ENCODE results near the gene MRPS23.

The MRPS23 gene

GRCh38 chr17:57810721-57811637 is 38.9 kb downstream of the MRPS23 start:
- DNase-seq: no peak
- H2AK5ac ChIP-seq (ENCODE audit: low read length): no peak overlapping the region
- H3K36me3 ChIP-seq (ENCODE audit: control insufficient read depth, insufficient read depth, low read length): no peaks in the 10 kb centered on the region
- no peaks in the 10 kb centered on the region for H3K27me3 ChIP-seq (ENCODE audit: insufficient read depth, low read length, poor library complexity)
- WGBS (ENCODE audit: extremely low coverage, insufficient coverage, low lambda C conversion rate): no CpG with 5 or more reads among the region's 31 CpGs
- H3K18ac ChIP-seq (ENCODE audit: low read length): no peak overlapping the region
- H3K79me2 ChIP-seq (ENCODE audit: control insufficient read depth, insufficient read depth, low read length): no peaks in the 10 kb centered on the region
- no peak overlapping the region for H3K4me3 ChIP-seq (ENCODE audit: low read length)
- H3K4ac ChIP-seq (ENCODE audit: low read depth, low read length): no peak overlapping the region
- H2BK120ac ChIP-seq (ENCODE audit: low read depth, low read length): no peak overlapping the region
- H2BK15ac ChIP-seq (replicated peaks; ENCODE audit: low read depth): no peak overlapping the region
- no peak overlapping the region for H3K56ac ChIP-seq (ENCODE audit: low read length)
- no peak overlapping the region for H3K23ac ChIP-seq (ENCODE audit: low read length)
- H2BK5ac ChIP-seq (ENCODE audit: low read length): no peak overlapping the region
- H3K79me1 ChIP-seq (ENCODE audit: low read length): no peaks in the 10 kb centered on the region
- no peak overlapping the region for H3K9ac ChIP-seq (ENCODE audit: low read length)
- no peak overlapping the region for H3K4me2 ChIP-seq (ENCODE audit: low read length)
- no peak overlapping the region for H4K8ac ChIP-seq (ENCODE audit: low read depth, low read length)
- no peaks in the 10 kb centered on the region for H3K4me1 ChIP-seq (ENCODE audit: control insufficient read depth, low read depth, low read length)
- no peak overlapping the region for H4K5ac ChIP-seq (ENCODE audit: low read length)
- H3K27ac ChIP-seq (ENCODE audit: low read depth, low read length): no peak overlapping the region

GRCh38 chr17:57809879-57810278 is 40.0 kb downstream of the MRPS23 start:
- Histone ChIP-seq H2BK15ac (replicated peaks; ENCODE audit: low read depth) (no peak overlapping the region), H4K5ac (ENCODE audit: low read length) (no peak overlapping the region), H3K4ac (ENCODE audit: low read depth, low read length) (no peak overlapping the region), H3K23ac (ENCODE audit: low read length) (no peak overlapping the region), H3K79me2 (ENCODE audit: control insufficient read depth, insufficient read depth, low read length) (no peaks in the 10 kb centered on the region), H3K4me1 (ENCODE audit: control insufficient read depth, low read depth, low read length) (no peaks in the 10 kb centered on the region), H2BK120ac (ENCODE audit: low read depth, low read length) (no peak overlapping the region), H3K56ac (ENCODE audit: low read length) (no peak overlapping the region), H3K4me3 (ENCODE audit: low read length) (no peak overlapping the region), H3K27ac (ENCODE audit: low read depth, low read length) (no peak overlapping the region), H3K36me3 (ENCODE audit: control insufficient read depth, insufficient read depth, low read length) (no peaks in the 10 kb centered on the region), H3K79me1 (ENCODE audit: low read length) (no peaks in the 10 kb centered on the region), H2AK5ac (ENCODE audit: low read length) (no peak overlapping the region), H3K9ac (ENCODE audit: low read length) (no peak overlapping the region), H3K27me3 (ENCODE audit: insufficient read depth, low read length, poor library complexity) (no peaks in the 10 kb centered on the region), H4K8ac (ENCODE audit: low read depth, low read length) (no peak overlapping the region), H2BK5ac (ENCODE audit: low read length) (no peak overlapping the region), H3K18ac (ENCODE audit: low read length) (no peak overlapping the region), H3K4me2 (ENCODE audit: low read length) (no peak overlapping the region)
- WGBS (ENCODE audit: extremely low coverage, insufficient coverage, low lambda C conversion rate): no CpG with 5 or more reads among the region's 5 CpGs
- DNase-seq: no peak

DNA sequence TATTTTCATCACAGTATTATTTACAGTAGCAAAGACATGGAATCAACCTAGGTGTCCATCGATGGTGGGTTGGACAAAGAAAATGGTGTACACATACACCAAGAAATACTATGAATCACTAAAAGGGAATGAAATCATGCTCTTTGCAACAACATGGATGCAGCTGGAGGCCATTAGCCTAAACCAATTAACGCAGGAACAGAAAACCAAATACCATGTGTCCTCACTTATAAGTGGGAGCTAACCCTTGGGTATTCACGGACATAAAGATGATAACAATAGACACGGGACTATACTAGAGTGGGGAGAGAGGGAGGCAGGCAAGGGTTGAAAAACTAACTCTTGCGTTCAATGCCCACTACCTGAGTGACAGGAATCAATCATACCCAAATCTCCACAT is 41.0 kb downstream of the MRPS23 start:
- no peak overlapping the region for H2BK15ac ChIP-seq (replicated peaks; ENCODE audit: low read depth)
- H3K4me3 ChIP-seq (ENCODE audit: low read length): no peak overlapping the region
- no peak overlapping the region for H2BK120ac ChIP-seq (ENCODE audit: low read depth, low read length)
- H4K8ac ChIP-seq (ENCODE audit: low read depth, low read length): no peak overlapping the region
- WGBS (ENCODE audit: extremely low coverage, insufficient coverage, low lambda C conversion rate): no CpG with 5 or more reads among the region's 5 CpGs
- no peaks in the 10 kb centered on the region for H3K4me1 ChIP-seq (ENCODE audit: control insufficient read depth, low read depth, low read length)
- no peak overlapping the region for H3K4me2 ChIP-seq (ENCODE audit: low read length)
- no peak overlapping the region for H3K18ac ChIP-seq (ENCODE audit: low read length)
- no peaks in the 10 kb centered on the region for H3K79me2 ChIP-seq (ENCODE audit: control insufficient read depth, insufficient read depth, low read length)
- no peak overlapping the region for H2BK5ac ChIP-seq (ENCODE audit: low read length)
- no peak overlapping the region for H3K27ac ChIP-seq (ENCODE audit: low read depth, low read length)
- H2AK5ac ChIP-seq (ENCODE audit: low read length): no peak overlapping the region
- no peak overlapping the region for H4K5ac ChIP-seq (ENCODE audit: low read length)
- no peak overlapping the region for H3K56ac ChIP-seq (ENCODE audit: low read length)
- H3K79me1 ChIP-seq (ENCODE audit: low read length): no peaks in the 10 kb centered on the region
- H3K27me3 ChIP-seq (ENCODE audit: insufficient read depth, low read length, poor library complexity): no peaks in the 10 kb centered on the region
- H3K23ac ChIP-seq (ENCODE audit: low read length): no peak overlapping the region
- no peak for DNase-seq
- H3K4ac ChIP-seq (ENCODE audit: low read depth, low read length): no peak overlapping the region
- H3K9ac ChIP-seq (ENCODE audit: low read length): no peak overlapping the region
- no peaks in the 10 kb centered on the region for H3K36me3 ChIP-seq (ENCODE audit: control insufficient read depth, insufficient read depth, low read length)

- Histone ChIP-seq H3K9ac (ENCODE audit: low read length) (no peak overlapping the region), H3K4me3 (ENCODE audit: low read length) (no peak overlapping the region), H3K79me2 (ENCODE audit: control insufficient read depth, insufficient read depth, low read length) (no peaks in the 10 kb centered on the region), H3K56ac (ENCODE audit: low read length) (no peak overlapping the region), H3K4ac (ENCODE audit: low read depth, low read length) (no peak overlapping the region), H2BK5ac (ENCODE audit: low read length) (no peak overlapping the region), H4K8ac (ENCODE audit: low read depth, low read length) (no peak overlapping the region), H3K79me1 (ENCODE audit: low read length) (no peaks in the 10 kb centered on the region), H2BK15ac (replicated peaks; ENCODE audit: low read depth) (no peak overlapping the region), H2BK120ac (ENCODE audit: low read depth, low read length) (no peak overlapping the region), H3K18ac (ENCODE audit: low read length) (no peak overlapping the region), H2AK5ac (ENCODE audit: low read length) (no peak overlapping the region), H3K23ac (ENCODE audit: low read length) (no peak overlapping the region), H4K5ac (ENCODE audit: low read length) (no peak overlapping the region), H3K36me3 (ENCODE audit: control insufficient read depth, insufficient read depth, low read length) (no peaks in the 10 kb centered on the region), H3K4me2 (ENCODE audit: low read length) (no peak overlapping the region), H3K27me3 (ENCODE audit: insufficient read depth, low read length, poor library complexity) (no peaks in the 10 kb centered on the region), H3K27ac (ENCODE audit: low read depth, low read length) (no peak overlapping the region), H3K4me1 (ENCODE audit: control insufficient read depth, low read depth, low read length) (no peaks in the 10 kb centered on the region)
- no peak for DNase-seq
- WGBS (ENCODE audit: extremely low coverage, insufficient coverage, low lambda C conversion rate): no CpG with 5 or more reads among the region's 5 CpGs
Observed at GRCh38 chr17:57806167-57806830, 43.5 kb downstream of the MRPS23 start.

GRCh38 chr17:57803021-57803420 is 46.8 kb downstream of the MRPS23 start:
- Histone ChIP-seq H3K4ac (ENCODE audit: low read depth, low read length) (no peak overlapping the region), H3K4me1 (ENCODE audit: control insufficient read depth, low read depth, low read length) (no peaks in the 10 kb centered on the region), H3K27me3 (ENCODE audit: insufficient read depth, low read length, poor library complexity) (no peaks in the 10 kb centered on the region), H3K56ac (ENCODE audit: low read length) (no peak overlapping the region), H3K9ac (ENCODE audit: low read length) (no peak overlapping the region), H2BK5ac (ENCODE audit: low read length) (no peak overlapping the region), H3K27ac (ENCODE audit: low read depth, low read length) (no peak overlapping the region), H3K79me1 (ENCODE audit: low read length) (no peaks in the 10 kb centered on the region), H4K8ac (ENCODE audit: low read depth, low read length) (no peak overlapping the region), H3K4me2 (ENCODE audit: low read length) (no peak overlapping the region), H3K79me2 (ENCODE audit: control insufficient read depth, insufficient read depth, low read length) (no peaks in the 10 kb centered on the region), H3K36me3 (ENCODE audit: control insufficient read depth, insufficient read depth, low read length) (no peaks in the 10 kb centered on the region), H3K4me3 (ENCODE audit: low read length) (no peak overlapping the region), H2AK5ac (ENCODE audit: low read length) (no peak overlapping the region), H3K18ac (ENCODE audit: low read length) (no peak overlapping the region), H2BK15ac (replicated peaks; ENCODE audit: low read depth) (no peak overlapping the region), H4K5ac (ENCODE audit: low read length) (no peak overlapping the region), H2BK120ac (ENCODE audit: low read depth, low read length) (no peak overlapping the region), H3K23ac (ENCODE audit: low read length) (no peak overlapping the region)
- DNase-seq: peak; percentile 29
- no CpG with 5 or more reads among the region's 4 CpGs for WGBS (ENCODE audit: extremely low coverage, insufficient coverage, low lambda C conversion rate)

All from mesendoderm (in vitro differentiated cells).